ENCODE data around the gene TMCC1.

Gene TMCC1

GRCh38 chr3:129715854-129716253 lies 177.7 kb downstream of the TMCC1 start:
- ATAC-seq, result no peak
- TF ChIP-seq PATZ1 (CRISPR knock-in tag; IDR thresholded peaks at IDR 0.05; ENCODE audit: borderline replicate concordance) (no peak), ZNF8 (CRISPR knock-in tag; IDR thresholded peaks at IDR 0.05) (no peak), BACH2 (CRISPR knock-in tag; IDR thresholded peaks at IDR 0.05; ENCODE audit: borderline replicate concordance) (no peak), ISL1 (CRISPR knock-in tag; IDR thresholded peaks at IDR 0.05) (no peak), ARNTL (CRISPR knock-in tag; IDR thresholded peaks at IDR 0.05; ENCODE audit: borderline replicate concordance, low read depth) (no peak), SNAI2 (CRISPR knock-in tag; IDR thresholded peaks at IDR 0.05) (no peak), PPARA (CRISPR knock-in tag; IDR thresholded peaks at IDR 0.05; ENCODE audit: borderline replicate concordance) (no peak), CSDC2 (CRISPR knock-in tag; IDR thresholded peaks at IDR 0.05) (no peak), ZC3H10 (CRISPR knock-in tag; IDR thresholded peaks at IDR 0.05) (no peak), TOX (CRISPR knock-in tag; IDR thresholded peaks at IDR 0.05; ENCODE audit: borderline replicate concordance) (no peak), ESRRG (CRISPR knock-in tag; IDR thresholded peaks at IDR 0.05) (no peak), GLIS3 (CRISPR knock-in tag; IDR thresholded peaks at IDR 0.05) (no peak), OSR1 (CRISPR knock-in tag; IDR thresholded peaks at IDR 0.05) (no peak), ZNF565 (CRISPR knock-in tag; conservative IDR thresholded peaks at IDR 0.05; ENCODE audit: low read depth) (no peak), TCF4 (CRISPR knock-in tag; IDR thresholded peaks at IDR 0.05; ENCODE audit: borderline replicate concordance) (no peak), RARB (CRISPR knock-in tag; IDR thresholded peaks at IDR 0.05) (no peak), CSRNP3 (CRISPR knock-in tag; IDR thresholded peaks at IDR 0.05) (no peak), ZNF70 (CRISPR knock-in tag; IDR thresholded peaks at IDR 0.05) (no peak)
- TF ChIP-seq, protein P1, sequence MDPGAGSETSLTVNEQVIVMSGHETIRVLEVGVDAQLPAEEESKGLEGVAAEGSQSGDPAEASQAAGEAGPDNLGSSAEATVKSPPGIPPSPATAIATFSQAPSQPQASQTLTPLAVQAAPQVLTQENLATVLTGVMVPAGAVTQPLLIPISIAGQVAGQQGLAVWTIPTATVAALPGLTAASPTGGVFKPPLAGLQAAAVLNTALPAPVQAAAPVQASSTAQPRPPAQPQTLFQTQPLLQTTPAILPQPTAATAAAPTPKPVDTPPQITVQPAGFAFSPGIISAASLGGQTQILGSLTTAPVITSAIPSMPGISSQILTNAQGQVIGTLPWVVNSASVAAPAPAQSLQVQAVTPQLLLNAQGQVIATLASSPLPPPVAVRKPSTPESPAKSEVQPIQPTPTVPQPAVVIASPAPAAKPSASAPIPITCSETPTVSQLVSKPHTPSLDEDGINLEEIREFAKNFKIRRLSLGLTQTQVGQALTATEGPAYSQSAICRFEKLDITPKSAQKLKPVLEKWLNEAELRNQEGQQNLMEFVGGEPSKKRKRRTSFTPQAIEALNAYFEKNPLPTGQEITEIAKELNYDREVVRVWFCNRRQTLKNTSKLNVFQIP (CRISPR knock-in tag; IDR thresholded peaks at IDR 0.05; ENCODE audit: borderline replicate concordance, low read depth), result no peak
- TF ChIP-seq, protein P2, sequence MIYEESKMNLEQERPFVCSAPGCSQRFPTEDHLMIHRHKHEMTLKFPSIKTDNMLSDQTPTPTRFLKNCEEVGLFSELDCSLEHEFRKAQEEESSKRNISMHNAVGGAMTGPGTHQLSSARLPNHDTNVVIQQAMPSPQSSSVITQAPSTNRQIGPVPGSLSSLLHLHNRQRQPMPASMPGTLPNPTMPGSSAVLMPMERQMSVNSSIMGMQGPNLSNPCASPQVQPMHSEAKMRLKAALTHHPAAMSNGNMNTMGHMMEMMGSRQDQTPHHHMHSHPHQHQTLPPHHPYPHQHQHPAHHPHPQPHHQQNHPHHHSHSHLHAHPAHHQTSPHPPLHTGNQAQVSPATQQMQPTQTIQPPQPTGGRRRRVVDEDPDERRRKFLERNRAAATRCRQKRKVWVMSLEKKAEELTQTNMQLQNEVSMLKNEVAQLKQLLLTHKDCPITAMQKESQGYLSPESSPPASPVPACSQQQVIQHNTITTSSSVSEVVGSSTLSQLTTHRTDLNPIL (CRISPR knock-in tag; IDR thresholded peaks at IDR 0.05; ENCODE audit: low read depth), result no peak

DNA sequence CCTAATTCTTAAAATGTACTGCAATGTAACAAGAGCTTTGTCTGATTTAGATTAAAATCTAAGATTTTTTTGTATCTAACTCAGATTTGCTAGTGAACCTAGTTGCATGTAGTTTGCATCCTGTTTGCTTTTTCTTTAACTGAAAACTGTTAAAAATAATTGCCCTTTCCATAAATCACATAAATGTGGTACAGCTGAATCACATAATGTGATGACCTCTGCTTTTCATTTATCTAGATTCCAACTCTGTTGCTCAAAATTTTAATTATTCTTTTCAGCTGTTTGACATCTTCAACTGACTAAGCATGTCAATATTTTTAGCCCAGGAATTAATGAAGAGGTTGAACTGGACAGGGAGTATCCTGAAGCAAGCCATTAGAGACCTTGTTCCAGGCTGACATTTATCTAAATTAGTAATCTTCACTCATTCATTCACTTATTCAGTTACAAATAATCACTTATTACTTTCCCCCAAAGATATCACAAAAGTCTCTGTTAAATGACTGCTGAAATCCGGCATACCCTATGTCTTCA lies 185.1 kb downstream of the TMCC1 start:
- no peak for TF ChIP-seq ZNF8 (CRISPR knock-in tag; IDR thresholded peaks at IDR 0.05)
- TF ChIP-seq ZC3H10 (CRISPR knock-in tag; IDR thresholded peaks at IDR 0.05), result no peak
- TF ChIP-seq RARB (CRISPR knock-in tag; IDR thresholded peaks at IDR 0.05), result no peak
- TF ChIP-seq ZFP3 (CRISPR knock-in tag; IDR thresholded peaks at IDR 0.05), result no peak
- TF ChIP-seq, protein P1 (CRISPR knock-in tag; IDR thresholded peaks at IDR 0.05; ENCODE audit: borderline replicate concordance, low read depth), result no peak
- TF ChIP-seq ZNF70 (CRISPR knock-in tag; IDR thresholded peaks at IDR 0.05), result no peak
- TF ChIP-seq ZFP30 (CRISPR knock-in tag; IDR thresholded peaks at IDR 0.05), result no peak
- ATAC-seq, result peak; percentile 53

- TF ChIP-seq, protein P2 (CRISPR knock-in tag; IDR thresholded peaks at IDR 0.05; ENCODE audit: low read depth), result no peak
- TF ChIP-seq ZNF8 (CRISPR knock-in tag; IDR thresholded peaks at IDR 0.05) (no peak), ESRRG (CRISPR knock-in tag; IDR thresholded peaks at IDR 0.05) (no peak), ZNF70 (CRISPR knock-in tag; IDR thresholded peaks at IDR 0.05) (no peak), RARB (CRISPR knock-in tag; IDR thresholded peaks at IDR 0.05) (no peak), TCF4 (CRISPR knock-in tag; IDR thresholded peaks at IDR 0.05; ENCODE audit: borderline replicate concordance) (no peak), OSR1 (CRISPR knock-in tag; IDR thresholded peaks at IDR 0.05) (no peak), CSRNP3 (CRISPR knock-in tag; IDR thresholded peaks at IDR 0.05) (no peak), PPARA (CRISPR knock-in tag; IDR thresholded peaks at IDR 0.05; ENCODE audit: borderline replicate concordance) (no peak), ZFP30 (CRISPR knock-in tag; IDR thresholded peaks at IDR 0.05) (no peak), ISL1 (CRISPR knock-in tag; IDR thresholded peaks at IDR 0.05) (no peak), BACH2 (CRISPR knock-in tag; IDR thresholded peaks at IDR 0.05; ENCODE audit: borderline replicate concordance) (no peak), TOX (CRISPR knock-in tag; IDR thresholded peaks at IDR 0.05; ENCODE audit: borderline replicate concordance) (no peak), GLIS3 (CRISPR knock-in tag; IDR thresholded peaks at IDR 0.05) (no peak), ZFP3 (CRISPR knock-in tag; IDR thresholded peaks at IDR 0.05) (no peak), SNAI2 (CRISPR knock-in tag; IDR thresholded peaks at IDR 0.05) (no peak), ARNTL (CRISPR knock-in tag; IDR thresholded peaks at IDR 0.05; ENCODE audit: borderline replicate concordance, low read depth) (no peak), ZNF565 (CRISPR knock-in tag; conservative IDR thresholded peaks at IDR 0.05; ENCODE audit: low read depth) (no peak), ZC3H10 (CRISPR knock-in tag; IDR thresholded peaks at IDR 0.05) (no peak)
- no peak for ATAC-seq
Measured at GRCh38 chr3:129705274-129705673, 188.2 kb downstream of the TMCC1 start.
